Mammary epithelial cell (primary cell): ENCODE results near the gene ATP10A.

ENCODE experiments used
- CTCF ChIP-seq, 2 donors: IDR thresholded peaks in 1 of 2; conservative IDR thresholded peaks in 1 of 2; 2 replicates each; pipeline ENCODE4 v1.5.1; 2011 to 2012; ENCODE audit warnings: inconsistent platforms in 2 of 2, low read length in 2 of 2, mild to moderate bottlenecking in 2 of 2, control low read depth in 1 of 2, low read depth in 1 of 2; ENCODE audit not compliant: insufficient read depth in 1 of 2; ENCODE audit errors: extremely low read depth in 1 of 2
- EZH2 ChIP-seq: IDR thresholded peaks from 2 replicates; pipeline ENCODE4 v1.6.1; 2012; ENCODE audit warnings: low read length, inconsistent platforms, borderline replicate concordance

DNA sequence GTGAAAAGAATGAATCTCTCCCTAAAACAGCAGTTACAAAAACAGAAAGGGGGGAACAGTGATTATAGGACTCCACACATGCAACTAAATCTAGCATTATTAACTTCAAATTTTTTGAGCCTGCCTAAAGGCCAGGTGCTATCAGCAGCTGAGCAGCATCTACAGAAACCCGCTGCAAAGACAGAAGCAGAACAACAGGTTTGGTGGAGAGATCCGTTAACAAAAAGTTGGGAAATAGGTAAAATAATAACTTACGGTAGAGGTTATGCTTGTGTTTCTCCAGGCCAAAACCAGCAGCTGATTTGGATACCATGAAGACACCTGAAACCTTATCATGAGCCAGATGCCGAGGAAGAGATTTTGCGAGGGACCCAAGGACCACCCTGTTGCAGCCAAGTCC, 222.7 kb downstream of the ATP10A start:
- TF ChIP-seq CTCF (conservative IDR thresholded peaks at IDR 0.05 in 1 of 2, IDR thresholded peaks at IDR 0.05 in 1 of 2; ENCODE audit: extremely low read depth in 1 of 2, insufficient read depth in 1 of 2, low read depth in 1 of 2, low read length in 2 of 2) (no peak), EZH2 (no peak)
